Type B pancreatic cell (in vitro differentiated cells): ENCODE results near the gene PPDPF. TPM values are rescaled to one million over a fixed set of nuclear protein-coding genes. Genes with fewer than 3 reads are reported as not detected.
A peak's percentile ranks its signal among the peaks of the same experiment; 100 is the strongest.
"Not testable (repeated sequence)": the region's sequence is repeated elsewhere in the genome, so short reads cannot be mapped to it uniquely, and the experiment has no call there.

Experiments used
- DNase-seq: peaks from one replicate; pipeline ENCODE4 v3.0.0; 2021; ENCODE audit warnings: mixed read lengths; ENCODE audit not compliant: unreplicated experiment; ENCODE audit errors: extremely low spot score
- H3K27ac Mint-ChIP-seq: 2 replicates; pipeline ENCODE4 v1.8.0; 2021; ENCODE audit warnings: mild to moderate bottlenecking, mixed read lengths
- H3K27me3 Mint-ChIP-seq: 2 replicates; pipeline ENCODE4 v1.8.0; 2021; ENCODE audit warnings: mixed read lengths
- H3K36me3 Mint-ChIP-seq: 2 replicates; pipeline ENCODE4 v1.8.0; 2021; ENCODE audit warnings: mixed read lengths
- H3K4me1 Mint-ChIP-seq: one replicate; pipeline ENCODE4 v1.8.0; 2021; ENCODE audit warnings: mixed read lengths; ENCODE audit not compliant: unreplicated experiment
- H3K4me3 Mint-ChIP-seq: 2 replicates; pipeline ENCODE4 v1.8.0; 2021; ENCODE audit warnings: mild to moderate bottlenecking, mixed read lengths
- H3K9me3 Mint-ChIP-seq: 2 replicates; pipeline ENCODE4 v1.8.0; 2021; ENCODE audit warnings: mixed read lengths
- CTCF ChIP-seq: fragments of 200-600 bp; sonication (generic); conservative IDR thresholded peaks from 2 replicates; pipeline ENCODE4 v1.5.0; 2021; ENCODE audit warnings: antibody characterized with exemption, mild to moderate bottlenecking
- total RNA-seq: library from RNA; stranded (reverse); gene quantifications from 2 replicates; pipeline ENCODE4 v1.2.1, GENCODE V29; 2021; ENCODE audit warnings: low replicate concordance

PPDPF gene
- total RNA-seq, 1 donor from 2014 or later = 280 TPM

DNA sequence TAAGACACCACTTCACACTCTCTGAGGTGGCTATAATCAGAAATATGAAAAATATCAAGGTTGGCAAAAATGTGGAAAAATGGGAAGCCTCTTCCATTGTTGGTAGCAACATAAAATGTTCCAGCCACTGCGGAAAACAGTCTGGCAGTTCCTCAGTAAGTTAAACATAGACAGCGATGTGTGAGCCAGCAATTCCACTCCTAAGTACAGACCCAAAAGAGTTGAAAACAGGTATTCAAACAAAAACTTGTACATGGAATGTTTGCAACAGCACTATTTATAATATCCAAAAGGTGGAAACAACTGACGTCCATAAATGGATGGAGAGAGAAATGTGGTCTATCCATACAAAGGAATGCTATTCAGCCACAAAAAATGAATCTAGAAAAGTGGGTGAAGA, 7.4 kb upstream of the PPDPF start:
- Mint-ChIP-seq H3K9me3 (peaks cover 5% of the 10 kb centered on the region), H3K4me3 (no peak overlapping the region), H3K27ac (no peak overlapping the region), H3K4me1 (no peaks in the 10 kb centered on the region), H3K36me3 (no peaks in the 10 kb centered on the region), H3K27me3 (peaks cover 55% of the 10 kb centered on the region)
- TF ChIP-seq CTCF = no peak
- no peak for DNase-seq

GRCh38 chr20:63514520-63514919, 6.0 kb upstream of the PPDPF start:
- not testable (repeated sequence) for DNase-seq, H3K27ac Mint-ChIP-seq

GRCh38 chr20:63517376-63518309, 2.9 kb upstream of the PPDPF start:
- TF ChIP-seq CTCF = no peak
- Mint-ChIP-seq H3K4me1 (no peaks in the 10 kb centered on the region), H3K27me3 (peaks cover 32% of the 10 kb centered on the region), H3K9me3 (peaks cover 5% of the 10 kb centered on the region), H3K36me3 (peaks cover 2% of the 10 kb centered on the region), H3K27ac (peak overlapping the region; percentile 39), H3K4me3 (peak overlapping the region; percentile 73)
- peak; percentile 70 for DNase-seq

More at GRCh38 chr20:63514520-63514919, 6.0 kb upstream of the PPDPF start:
- peaks cover 53% of the 10 kb centered on the region for H3K27me3 Mint-ChIP-seq
- not testable (repeated sequence) for H3K4me1 Mint-ChIP-seq, H3K4me3 Mint-ChIP-seq, H3K9me3 Mint-ChIP-seq, H3K36me3 Mint-ChIP-seq

GRCh38 chr20:63518351-63518861, 2.2 kb upstream of the PPDPF start:
- peaks cover 4% of the 10 kb centered on the region for H3K36me3 Mint-ChIP-seq
- peak overlapping the region; percentile 77 for H3K4me3 Mint-ChIP-seq
- peaks cover 1% of the 10 kb centered on the region for H3K9me3 Mint-ChIP-seq
- H3K27ac Mint-ChIP-seq = peak overlapping the region; percentile 39
- H3K27me3 Mint-ChIP-seq = peaks cover 24% of the 10 kb centered on the region
- no peaks in the 10 kb centered on the region for H3K4me1 Mint-ChIP-seq
- TF ChIP-seq CTCF = peak; percentile 38
- DNase-seq = no peak

DNA sequence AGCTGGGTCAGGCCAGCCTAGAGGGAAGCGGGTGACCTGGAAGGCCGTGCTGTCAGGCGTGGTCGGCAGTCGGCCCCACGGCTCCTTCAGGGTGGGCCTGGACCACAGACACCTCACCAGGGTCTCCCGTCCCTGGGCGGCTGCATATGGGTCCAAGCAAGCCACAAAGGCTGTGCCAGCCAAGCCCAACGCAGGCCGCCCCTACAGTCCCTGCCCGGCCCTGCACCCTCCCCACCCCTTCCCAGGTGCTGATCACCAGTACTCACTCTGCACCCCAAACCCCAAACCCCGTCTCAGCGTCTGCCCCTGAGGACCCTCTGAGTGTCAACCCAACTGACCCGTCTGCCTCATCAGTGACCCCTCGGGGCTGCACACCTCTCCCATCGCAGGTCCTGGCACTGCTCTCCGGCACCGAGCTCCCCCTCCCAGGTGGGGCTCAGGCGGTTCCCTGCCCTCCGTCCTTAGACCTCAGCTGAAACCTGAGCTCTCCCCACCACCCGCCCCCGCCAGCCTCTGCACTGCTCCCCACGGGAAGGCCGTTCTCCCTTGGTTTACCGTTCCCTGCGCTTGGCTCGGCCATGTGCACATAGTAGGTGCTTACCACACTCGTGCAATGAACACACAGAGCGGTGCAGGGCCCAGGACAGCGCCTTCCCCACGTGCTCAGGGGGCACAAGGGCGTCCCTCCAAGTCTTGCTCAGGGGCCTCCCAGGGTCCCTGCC, 1.5 kb upstream of the PPDPF start:
- Mint-ChIP-seq H3K9me3 (no peaks in the 10 kb centered on the region), H3K27me3 (peaks cover 20% of the 10 kb centered on the region), H3K27ac (peak overlapping the region; percentile 39), H3K36me3 (peaks cover 10% of the 10 kb centered on the region), H3K4me3 (peak overlapping the region; percentile 77), H3K4me1 (peaks cover 3% of the 10 kb centered on the region)
- peak; percentile 1 for TF ChIP-seq CTCF
- DNase-seq = peak; percentile 68
